SK-N-SH (cell line): ENCODE data around the gene HSD17B12. TPM values are rescaled to one million over a fixed set of nuclear protein-coding genes. Genes with fewer than 3 reads are reported as not detected.

Experiments
- polyA plus RNA-seq, 3 experiments: library from polyadenylated mRNA; depleted of rRNA; stranded (reverse); fragments of >200 nt; gene quantifications; 2 replicates each; pipeline ENCODE4 v1.2.3, GENCODE V29; 2012
- small RNA-seq, 7 experiments: library from RNA; depleted of rRNA; stranded (forward); fragments of <200 nt; gene quantifications; one replicate each; pipeline ENCODE3, GENCODE V24; 2012

Gene HSD17B12
- polyA plus RNA-seq, 1 of the 3 experiments (the other 2 are of a cell fraction): 19.7 TPM

Small RNA genes lying within 50 kb of the gene (small RNA-seq; reads per million reads assigned to genes)
- 0 reads per million in 7 experiments for gene PHBP2
- 0 to 5.0 (median 0) reads per million in 7 experiments for gene RPL23AP63

Other genes with a start within 250 kb of the HSD17B12 start
- gene ALKBH3, start 200.1 kb downstream of the HSD17B12 start, polyA plus RNA-seq (2012; rRNA removed): 27.0 and 34.2 TPM in 2 replicates